ENCODE results near the gene UBE2Q1. TPM values are rescaled to one million over a fixed set of nuclear protein-coding genes. Genes with fewer than 3 reads are reported as not detected.

Gene UBE2Q1
- total and polyA plus RNA-seq, 2 of the 8 experiments (the other 6 are each of a cell fraction or from before 2014, with no cell fraction given) = 13.2 to 95.8 TPM

- Histone ChIP-seq H2BK120ac (replicated peaks; ENCODE audit: low read depth, low read length) (no peak overlapping the region), H3K23me2 (ENCODE audit: low read depth, low read length) (no peaks in the 10 kb centered on the region), H3K9ac (replicated peaks in 1 of 4; ENCODE audit: extremely low read depth in 1 of 4, low read depth in 3 of 4, low read length in 3 of 4) (no peak overlapping the region), H2BK20ac (ENCODE audit: low read length) (no peak overlapping the region), H3K18ac (ENCODE audit: extremely low read depth, low read length) (no peak overlapping the region), H4K5ac (ENCODE audit: insufficient read length, low read depth, low read length) (no peak overlapping the region), H2AK5ac (ENCODE audit: low read depth, low read length) (no peak overlapping the region), H3K23ac (ENCODE audit: insufficient read length) (no peak overlapping the region), H2BK15ac (ENCODE audit: low read length) (no peak overlapping the region), H3K36me3 (ENCODE audit: control insufficient read depth in 2 of 4, insufficient read depth in 4 of 4, low read length in 3 of 4) (no peaks in the 10 kb centered on the region; a peak in 1 of 8 replicates), H3K27ac (ENCODE audit: low read depth, low read length) (no peak overlapping the region), H3K27me3 (replicated peaks in 1 of 4; ENCODE audit: control insufficient read depth in 3 of 4, extremely low read depth in 1 of 4, insufficient read depth in 3 of 4, low read length in 3 of 4) (peaks cover 0 to 3% (median 0%) of the 10 kb centered on the region in 4 experiments; a peak in 1 of 7 replicates), H3K4me2 (ENCODE audit: insufficient read depth in 1 of 2, low read depth in 2 of 2, low read length in 2 of 2) (no peak overlapping the region), H3K14ac (ENCODE audit: insufficient read length) (no peak overlapping the region), H3K79me2 (ENCODE audit: control insufficient read depth in 1 of 2, insufficient read depth in 2 of 2, low read length in 2 of 2) (no peaks in the 10 kb centered on the region), H3K4me3 (ENCODE audit: extremely low read depth in 1 of 4, insufficient read depth in 2 of 4, low read depth in 3 of 4, low read length in 4 of 4) (no peak overlapping the region), H3K79me1 (ENCODE audit: low read depth, low read length) (no peaks in the 10 kb centered on the region), H3K56ac (replicated peaks; ENCODE audit: insufficient read length, low read depth, low read length) (no peak overlapping the region), H4K20me1 (replicated peaks in 1 of 2; ENCODE audit: control insufficient read depth in 1 of 2, insufficient read depth in 2 of 2, low read length in 2 of 2) (no peaks in the 10 kb centered on the region), H4K91ac (replicated peaks; ENCODE audit: insufficient read length, low read length) (no peak overlapping the region), H4K8ac (ENCODE audit: extremely low read depth, insufficient read depth, low read length) (no peak overlapping the region), H2AFZ (ENCODE audit: low read length) (no peak overlapping the region), H3K4me1 (replicated peaks in 1 of 4; ENCODE audit: control insufficient read depth in 3 of 4, insufficient read depth in 4 of 4, low read length in 3 of 4) (no peaks in the 10 kb centered on the region; a peak in 1 of 7 replicates), H3K9me3 (ENCODE audit: insufficient read depth in 2 of 2, low read depth in 1 of 2, low read length in 1 of 2) (no peaks in the 10 kb centered on the region), H2BK5ac (ENCODE audit: low read depth, low read length) (no peak overlapping the region), H2BK12ac (ENCODE audit: low read depth, low read length) (no peak overlapping the region), H3K4ac (replicated peaks; ENCODE audit: insufficient read length, low read depth, low read length) (no peak overlapping the region)
- 80% methylated on average over 3 of the region's 3 CpGs; no CpG with 5 or more reads in 1 of the 2 experiments for WGBS, 2 experiments (ENCODE audit: extremely low coverage in 1 of 2, insufficient coverage in 1 of 2, insufficient read length in 1 of 2, insufficient replicate concordance in 2 of 2, low coverage in 1 of 2, low lambda C conversion rate in 2 of 2, missing lambda C conversion rate in 1 of 2)
- CTCF ChIA-PET (ENCODE audit: partially characterized antibody) = interaction anchor here (1.5 to 1.6 kb wide), 3 partner anchors 11 to 26 kb away, joined by 4 read pairs; no protein-coding TSS in a partner anchor
- TF ChIP-seq BRCA1 (IDR thresholded peaks at IDR 0.05; ENCODE audit: low read depth, low read length) (no peak), SIX5 (IDR thresholded peaks at IDR 0.05; ENCODE audit: low read depth, low read length) (no peak)
- POLR2A ChIA-PET (ENCODE audit: partially characterized antibody) = interaction anchor here (0.9 kb wide), 1 partner anchor 52 kb away, joined by 3 read pairs; no protein-coding TSS in a partner anchor
- FAIRE-seq (no peak), DNase-seq (ENCODE audit: low read depth in 1 of 2, low spot score in 2 of 2) (no peak)
Observed at GRCh38 chr1:154520333-154520732, 38.1 kb downstream of the UBE2Q1 start.

All from H1 (cell line).